NCI-H2029 (cell line): ENCODE results near the gene PSMD4.
"Not testable (repeated sequence)": the region's sequence is repeated elsewhere in the genome, so short reads cannot be mapped to it uniquely, and the experiment has no call there.

Source experiments
- DNase-seq: peaks from one replicate; lab custom pipeline; 2025; lab: John Stamatoyannopoulos, UW

Gene PSMD4

DNA sequence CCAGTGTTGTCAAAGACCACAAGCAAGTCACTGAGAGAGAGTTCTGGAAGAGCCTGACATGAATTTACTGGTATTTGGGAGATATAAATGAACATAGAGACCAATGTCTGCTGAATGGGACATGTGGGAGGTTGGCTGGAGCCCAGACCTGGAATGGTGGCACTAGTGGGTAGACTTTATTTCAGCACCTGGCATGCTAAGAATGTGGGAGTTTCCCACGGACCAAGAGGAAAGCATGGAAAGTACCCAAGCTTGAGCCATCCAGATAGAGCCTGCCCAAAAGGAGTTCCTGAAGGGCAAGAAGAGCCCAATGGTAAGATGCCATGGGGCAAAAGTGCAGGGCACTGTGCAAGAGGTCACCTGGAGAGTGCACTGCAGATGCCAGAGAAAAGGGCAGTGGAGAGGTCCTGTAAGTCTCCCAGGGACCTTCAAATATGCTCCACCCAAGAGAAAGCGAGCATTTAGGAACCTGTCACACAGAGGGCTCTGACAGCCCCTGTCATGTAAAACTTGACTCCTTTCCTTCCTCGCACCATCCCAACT lies 19.5 kb downstream of the PSMD4 start:
- no peak for DNase-seq

DNA sequence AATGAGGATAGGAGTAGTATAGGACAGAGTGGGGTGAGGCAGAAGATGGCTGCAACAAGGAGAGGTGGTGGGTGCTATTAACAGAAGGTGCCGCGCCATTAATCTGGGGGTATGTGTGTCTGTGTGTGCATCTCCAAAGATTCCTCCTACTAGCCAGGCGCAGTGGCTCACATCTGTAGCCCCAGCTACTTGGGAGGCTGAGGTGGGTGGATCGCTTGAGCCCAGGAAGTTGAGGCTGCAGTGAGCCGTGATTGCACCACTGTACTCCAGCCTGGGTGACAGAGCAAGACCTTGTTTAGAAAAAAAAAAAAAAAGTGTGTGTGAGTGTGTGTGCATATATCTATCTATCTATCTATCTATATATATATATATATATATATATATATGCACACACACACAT lies 20.8 kb downstream of the PSMD4 start:
- not testable (repeated sequence) for DNase-seq

DNA sequence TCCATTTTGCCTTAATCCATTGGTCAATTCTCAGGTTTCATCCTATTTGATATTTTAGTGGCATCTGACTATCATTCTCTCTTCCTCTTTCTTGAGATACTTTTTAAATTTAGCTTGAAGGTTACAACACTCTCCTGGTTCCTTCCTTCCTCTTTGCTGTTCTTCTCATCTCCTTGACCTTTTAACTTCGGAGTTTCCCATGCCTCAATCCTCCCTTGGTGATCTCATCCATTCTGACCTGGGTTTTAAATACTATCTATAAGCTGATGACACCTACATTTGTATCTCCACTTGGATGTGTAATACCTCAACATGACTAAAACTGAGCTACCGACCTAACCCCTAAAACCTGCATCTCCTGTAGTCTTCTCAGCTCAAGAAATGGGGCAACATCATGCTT lies 22.7 kb downstream of the PSMD4 start:
- no peak for DNase-seq

DNA sequence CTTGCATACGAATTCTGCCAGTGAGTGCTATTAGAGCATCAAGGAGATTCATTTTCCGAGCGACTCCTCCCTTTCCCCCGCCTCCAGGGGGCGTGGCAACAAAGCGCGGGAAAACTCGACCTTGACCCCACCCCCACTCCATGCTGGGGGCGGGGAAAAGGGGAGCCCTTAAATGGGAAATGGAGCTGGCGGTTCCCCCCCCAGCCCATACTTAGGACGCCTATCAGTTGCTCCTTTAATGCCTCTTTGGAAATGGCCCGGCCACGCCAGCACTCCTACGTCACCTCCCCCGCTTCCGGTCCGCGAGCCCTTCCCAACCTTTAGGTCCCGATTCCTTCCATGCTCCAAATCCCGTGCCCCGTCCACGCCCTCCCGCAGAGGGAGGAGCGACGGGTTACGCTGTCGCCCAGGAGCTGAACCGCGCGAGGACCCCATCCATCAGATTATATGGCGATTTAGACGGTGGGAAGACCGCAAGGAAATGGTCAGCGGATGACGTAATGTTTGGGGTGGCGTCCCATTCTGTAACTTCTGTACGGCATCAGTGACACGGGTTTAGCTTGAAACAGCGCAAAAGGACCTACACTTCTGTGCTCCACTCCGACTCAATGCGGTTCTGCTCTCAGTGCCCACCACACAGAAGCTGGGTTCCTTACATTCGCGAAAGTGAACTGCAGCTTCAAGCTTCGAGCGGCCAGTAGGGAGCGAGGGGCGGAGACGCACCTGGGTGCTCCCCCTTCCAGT lies 26.9 kb downstream of the PSMD4 start:
- DNase-seq = peak; percentile 95

DNA sequence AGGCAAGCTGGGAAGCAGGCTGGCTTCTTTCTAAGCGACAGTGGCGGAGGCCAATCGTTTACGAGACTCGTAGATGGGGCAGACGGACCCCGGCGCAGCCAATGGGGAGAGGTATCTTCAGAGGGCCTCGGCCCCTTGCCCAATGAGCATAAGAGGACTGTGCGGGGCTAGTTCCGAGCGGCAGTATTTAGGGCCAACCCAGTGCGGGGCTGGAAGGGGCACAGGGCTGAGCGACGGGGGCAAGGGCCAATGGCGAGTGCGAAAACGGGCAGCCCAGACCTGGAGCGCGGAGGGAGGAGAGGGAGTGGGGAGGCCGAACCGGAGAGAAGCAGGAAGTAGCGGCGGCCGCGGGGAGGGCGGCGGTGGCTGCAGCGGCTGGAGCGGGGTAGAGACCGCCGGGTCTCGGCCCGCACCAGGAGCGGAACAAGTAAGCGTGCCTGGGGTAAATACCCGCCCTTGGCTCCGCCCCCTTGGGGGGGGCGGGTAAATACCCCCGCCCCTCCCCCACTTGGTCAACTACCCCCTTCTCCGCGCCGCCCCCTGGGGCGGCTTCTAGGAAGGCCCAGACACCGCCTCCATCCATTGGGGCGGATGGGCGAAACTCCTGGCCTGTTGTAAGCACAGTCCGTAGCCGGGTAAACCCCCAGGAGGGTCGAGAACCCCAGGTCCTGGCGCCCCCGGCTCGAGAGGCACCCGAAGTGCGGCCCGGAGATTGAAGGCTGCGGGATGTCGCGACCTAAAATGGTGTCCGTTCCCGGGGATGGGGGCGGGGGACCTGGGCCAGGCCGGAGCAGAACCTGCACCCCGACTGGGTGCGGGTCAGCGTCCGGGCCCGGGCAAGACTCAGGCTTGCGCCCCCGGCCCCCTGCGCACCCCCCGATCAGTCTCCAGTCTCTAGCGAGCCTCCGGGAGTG lies 27.7 kb downstream of the PSMD4 start, which contains the start of gene ZNF687:
Gene ZNF687, plus strand, starts transcription at position 331 of the 914 bp plus-strand sequence. CDS start 3,993 bp downstream, outside the sequence.
- peak; percentile 100 for DNase-seq

DNA sequence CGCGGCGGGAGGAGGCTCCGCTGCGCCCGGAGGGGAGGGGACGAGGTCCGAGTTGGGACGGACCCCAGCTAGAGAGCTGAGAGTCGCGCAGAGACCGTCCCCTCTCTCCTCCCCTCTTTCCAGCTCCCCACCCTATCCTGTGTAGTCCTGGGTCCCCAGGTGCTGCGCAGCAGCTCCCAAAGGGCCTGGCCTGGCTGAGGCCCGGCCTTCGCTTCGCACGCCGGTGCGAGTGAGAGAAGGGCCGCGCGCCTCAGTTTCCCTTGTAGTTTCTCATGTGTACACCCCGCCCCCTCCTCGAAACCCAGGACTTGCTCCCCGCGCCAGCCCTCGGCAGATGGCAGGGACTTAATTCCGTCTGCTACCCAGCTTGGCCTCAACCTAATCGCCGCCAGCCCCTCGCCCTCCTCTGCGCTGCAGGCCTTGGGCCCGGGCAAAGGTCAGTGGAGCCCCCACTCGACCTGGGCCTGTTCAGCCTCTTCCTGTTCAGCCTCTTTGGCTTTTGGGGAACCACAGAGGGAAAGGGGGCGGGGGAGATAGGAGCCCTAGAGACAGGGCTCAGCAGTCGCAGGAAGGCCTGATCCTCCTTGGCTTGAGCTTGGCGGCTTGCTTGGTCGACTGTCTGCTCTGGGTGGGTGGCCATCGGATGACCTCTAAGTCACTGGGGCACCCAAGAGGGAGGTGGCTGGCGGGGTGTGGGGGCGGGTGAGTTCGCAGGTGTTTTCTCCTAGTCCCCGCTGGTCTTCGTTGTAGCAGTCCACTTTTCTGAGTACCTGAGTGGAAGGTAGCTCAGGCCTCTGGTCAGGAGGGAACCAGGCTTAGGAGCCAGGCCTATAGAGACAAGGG lies 28.6 kb downstream of the PSMD4 start:
- no peak for DNase-seq

DNA sequence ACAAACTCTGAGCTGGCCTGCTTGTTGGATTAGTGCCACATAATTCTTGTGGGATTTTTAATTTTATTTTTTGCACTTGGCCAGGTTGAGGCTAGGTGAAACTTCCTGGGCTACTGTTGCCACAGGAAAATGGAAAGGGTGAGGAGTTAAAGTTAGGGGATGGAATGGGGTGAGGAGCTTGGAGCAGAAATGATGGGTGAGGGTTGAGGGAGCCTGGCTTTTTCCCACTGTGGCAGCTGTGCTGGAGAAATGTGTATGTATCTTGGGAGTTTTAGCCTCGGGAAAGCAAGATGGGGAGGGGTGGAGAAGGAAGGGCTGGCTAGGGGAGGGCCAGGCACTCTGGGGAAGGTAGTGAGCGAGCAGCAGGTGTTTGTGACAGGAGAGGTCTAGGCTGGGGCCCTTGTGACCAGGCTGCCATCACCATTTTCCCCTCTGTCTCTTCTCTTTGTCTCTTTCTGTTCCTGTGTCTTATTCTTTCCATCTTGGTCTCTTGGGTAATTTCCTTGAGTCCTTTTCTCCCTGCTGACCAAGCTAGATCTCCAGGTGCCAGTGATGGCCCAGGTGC lies 29.6 kb downstream of the PSMD4 start:
- no peak for DNase-seq

DNA sequence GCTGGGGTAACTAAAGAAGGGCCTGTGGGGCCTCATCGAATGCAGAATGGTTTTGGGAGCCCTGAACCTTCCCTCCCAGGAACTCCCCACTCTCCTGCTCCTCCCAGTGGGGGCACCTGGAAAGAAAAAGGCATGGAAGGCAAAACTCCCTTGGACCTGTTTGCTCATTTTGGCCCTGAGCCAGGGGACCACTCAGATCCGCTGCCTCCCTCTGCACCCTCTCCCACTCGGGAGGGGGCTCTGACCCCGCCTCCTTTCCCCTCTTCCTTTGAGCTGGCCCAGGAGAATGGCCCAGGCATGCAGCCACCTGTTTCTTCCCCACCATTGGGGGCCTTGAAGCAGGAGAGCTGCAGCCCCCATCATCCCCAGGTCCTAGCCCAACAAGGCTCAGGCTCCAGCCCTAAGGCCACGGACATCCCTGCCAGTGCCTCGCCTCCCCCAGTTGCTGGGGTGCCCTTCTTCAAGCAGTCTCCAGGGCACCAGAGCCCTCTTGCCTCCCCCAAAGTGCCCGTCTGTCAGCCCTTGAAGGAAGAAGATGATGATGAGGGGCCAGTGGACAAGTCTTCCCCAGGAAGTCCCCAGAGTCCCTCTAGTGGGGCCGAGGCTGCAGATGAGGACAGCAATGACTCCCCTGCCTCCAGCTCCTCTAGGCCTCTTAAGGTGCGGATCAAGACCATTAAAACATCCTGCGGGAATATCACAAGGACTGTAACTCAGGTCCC lies 32.2 kb downstream of the PSMD4 start:
- no peak for DNase-seq

DNA sequence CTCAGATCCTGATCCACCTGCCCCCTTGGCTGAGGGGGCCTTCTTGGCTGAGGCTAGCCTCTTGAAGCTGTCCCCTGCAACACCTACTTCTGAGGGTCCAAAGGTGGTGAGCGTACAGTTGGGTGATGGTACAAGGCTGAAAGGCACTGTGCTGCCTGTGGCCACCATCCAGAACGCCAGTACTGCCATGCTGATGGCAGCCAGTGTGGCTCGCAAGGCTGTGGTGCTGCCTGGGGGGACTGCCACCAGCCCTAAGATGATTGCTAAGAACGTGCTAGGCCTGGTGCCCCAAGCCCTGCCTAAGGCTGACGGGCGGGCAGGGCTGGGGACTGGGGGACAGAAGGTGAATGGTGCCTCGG lies 32.8 kb downstream of the PSMD4 start:
- no peak for DNase-seq

DNA sequence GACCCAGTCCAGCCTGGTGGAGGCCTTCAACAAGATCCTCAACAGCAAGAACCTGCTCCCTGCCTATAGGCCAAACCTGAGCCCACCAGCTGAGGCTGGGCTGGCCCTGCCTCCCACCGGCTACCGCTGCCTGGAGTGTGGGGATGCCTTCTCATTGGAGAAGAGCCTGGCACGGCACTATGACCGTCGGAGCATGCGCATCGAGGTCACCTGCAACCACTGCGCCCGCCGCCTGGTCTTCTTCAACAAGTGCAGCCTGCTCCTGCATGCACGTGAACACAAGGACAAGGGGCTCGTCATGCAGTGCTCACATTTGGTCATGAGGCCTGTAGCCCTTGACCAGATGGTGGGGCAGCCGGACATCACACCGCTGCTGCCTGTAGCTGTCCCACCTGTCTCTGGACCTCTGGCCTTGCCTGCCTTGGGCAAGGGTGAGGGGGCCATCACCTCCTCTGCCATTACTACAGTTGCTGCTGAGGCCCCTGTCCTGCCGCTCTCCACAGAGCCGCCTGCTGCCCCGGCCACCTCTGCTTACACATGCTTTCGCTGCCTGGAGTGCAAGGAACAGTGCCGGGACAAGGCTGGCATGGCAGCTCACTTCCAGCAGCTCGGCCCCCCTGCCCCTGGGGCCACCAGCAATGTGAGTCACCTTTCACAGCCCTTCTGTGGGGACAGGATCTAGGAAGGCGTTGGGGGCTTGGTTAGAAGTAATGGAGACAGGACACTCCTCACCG lies 33.4 kb downstream of the PSMD4 start:
- no peak for DNase-seq

DNA sequence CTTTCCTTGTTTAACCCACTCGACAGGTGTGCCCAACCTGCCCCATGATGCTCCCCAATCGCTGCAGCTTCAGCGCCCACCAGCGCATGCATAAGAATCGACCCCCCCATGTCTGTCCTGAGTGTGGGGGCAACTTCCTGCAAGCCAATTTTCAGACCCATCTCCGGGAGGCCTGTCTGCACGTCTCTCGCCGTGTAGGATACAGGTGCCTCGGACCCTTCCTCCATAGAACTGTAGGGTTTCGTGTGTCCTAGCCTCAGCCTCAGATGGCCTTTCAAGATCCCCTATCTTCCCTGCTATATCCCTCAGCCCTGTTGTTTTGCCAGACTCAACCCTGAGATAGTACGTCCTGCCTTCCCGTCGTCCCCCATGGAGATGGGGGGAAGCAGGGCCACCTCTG lies 34.0 kb downstream of the PSMD4 start:
- no peak for DNase-seq

DNA sequence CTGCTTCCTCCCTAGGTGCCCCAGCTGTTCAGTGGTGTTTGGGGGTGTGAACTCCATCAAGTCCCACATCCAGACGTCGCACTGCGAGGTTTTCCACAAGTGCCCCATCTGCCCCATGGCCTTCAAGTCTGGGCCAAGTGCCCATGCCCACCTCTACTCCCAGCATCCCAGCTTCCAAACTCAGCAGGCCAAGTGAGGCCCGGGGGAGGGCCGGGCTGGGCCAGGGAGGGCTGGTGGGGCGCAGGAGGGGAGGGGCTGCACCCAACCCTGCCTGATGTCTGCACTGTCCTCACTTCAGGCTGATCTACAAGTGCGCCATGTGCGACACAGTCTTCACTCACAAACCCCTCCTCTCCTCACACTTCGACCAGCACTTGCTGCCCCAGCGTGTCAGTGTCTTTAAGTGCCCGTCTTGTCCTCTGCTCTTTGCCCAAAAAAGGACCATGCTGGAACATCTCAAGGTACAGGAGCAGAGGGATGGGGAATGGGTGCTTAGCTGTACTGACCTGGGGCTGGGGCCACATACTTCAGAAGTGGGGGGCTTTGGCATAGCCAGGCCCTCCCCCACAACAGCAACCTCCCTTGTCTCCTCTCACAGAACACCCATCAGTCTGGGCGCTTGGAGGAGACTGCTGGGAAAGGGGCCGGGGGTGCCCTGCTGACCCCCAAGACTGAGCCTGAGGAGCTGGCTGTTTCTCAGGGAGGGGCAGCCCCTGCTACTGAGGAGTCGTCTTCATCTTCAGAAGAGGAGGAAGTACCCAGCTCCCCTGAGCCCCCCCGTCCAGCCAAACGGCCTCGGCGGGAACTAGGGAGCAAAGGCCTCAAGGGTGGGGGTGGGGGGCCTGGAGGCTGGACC lies 34.8 kb downstream of the PSMD4 start:
- DNase-seq = no peak

DNA sequence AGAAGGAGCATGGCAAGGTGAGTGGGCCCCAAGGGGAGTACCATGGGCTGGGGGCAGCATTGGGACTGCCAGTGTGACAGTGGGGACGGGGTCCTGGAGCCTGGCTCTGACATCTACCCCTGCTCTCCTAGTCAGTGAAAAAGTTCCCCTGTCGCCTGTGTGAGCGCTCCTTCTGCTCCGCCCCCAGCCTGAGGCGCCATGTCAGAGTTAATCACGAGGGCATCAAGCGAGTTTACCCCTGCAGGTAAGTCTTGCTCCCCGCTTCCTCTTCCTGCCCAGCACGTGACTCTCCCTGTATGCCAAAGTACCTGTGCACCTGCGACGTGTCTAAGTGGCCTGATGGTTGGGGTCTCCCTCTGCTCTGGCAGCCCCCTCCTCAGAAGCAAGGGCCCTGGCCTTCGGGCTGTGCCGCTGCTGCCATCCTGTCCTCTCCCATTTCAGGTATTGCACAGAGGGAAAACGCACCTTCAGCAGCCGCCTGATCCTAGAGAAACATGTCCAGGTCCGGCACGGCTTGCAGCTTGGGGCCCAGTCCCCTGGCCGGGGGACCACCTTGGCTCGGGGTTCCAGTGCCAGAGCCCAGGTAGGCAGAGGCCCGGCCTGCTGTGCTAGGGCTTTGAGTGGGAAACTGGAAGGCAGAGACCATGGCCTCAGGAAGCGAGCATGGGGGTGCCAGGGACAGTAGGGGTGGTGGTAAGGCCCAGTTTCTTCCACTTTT lies 35.6 kb downstream of the PSMD4 start:
- DNase-seq = no peak

DNA sequence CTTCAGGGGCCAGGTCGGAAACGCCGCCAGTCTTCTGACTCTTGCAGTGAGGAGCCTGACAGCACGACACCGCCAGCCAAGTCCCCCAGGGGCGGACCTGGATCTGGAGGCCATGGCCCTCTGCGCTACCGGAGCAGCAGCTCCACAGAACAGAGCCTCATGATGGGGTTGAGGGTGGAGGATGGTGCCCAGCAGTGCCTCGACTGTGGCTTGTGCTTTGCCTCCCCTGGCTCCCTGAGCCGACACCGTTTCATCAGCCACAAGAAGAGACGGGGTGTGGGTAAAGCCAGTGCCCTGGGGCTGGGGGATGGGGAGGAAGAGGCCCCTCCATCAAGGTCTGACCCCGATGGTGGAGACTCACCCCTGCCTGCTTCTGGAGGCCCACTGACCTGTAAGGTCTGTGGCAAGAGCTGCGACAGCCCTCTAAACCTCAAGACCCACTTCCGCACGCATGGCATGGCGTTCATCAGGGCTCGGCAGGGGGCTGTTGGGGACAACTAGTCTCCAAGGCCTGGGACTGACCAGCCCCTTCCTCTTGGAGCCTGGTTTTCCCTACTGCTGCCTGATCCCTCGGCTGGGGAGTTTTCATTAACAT lies 36.3 kb downstream of the PSMD4 start:
- DNase-seq = no peak

DNA sequence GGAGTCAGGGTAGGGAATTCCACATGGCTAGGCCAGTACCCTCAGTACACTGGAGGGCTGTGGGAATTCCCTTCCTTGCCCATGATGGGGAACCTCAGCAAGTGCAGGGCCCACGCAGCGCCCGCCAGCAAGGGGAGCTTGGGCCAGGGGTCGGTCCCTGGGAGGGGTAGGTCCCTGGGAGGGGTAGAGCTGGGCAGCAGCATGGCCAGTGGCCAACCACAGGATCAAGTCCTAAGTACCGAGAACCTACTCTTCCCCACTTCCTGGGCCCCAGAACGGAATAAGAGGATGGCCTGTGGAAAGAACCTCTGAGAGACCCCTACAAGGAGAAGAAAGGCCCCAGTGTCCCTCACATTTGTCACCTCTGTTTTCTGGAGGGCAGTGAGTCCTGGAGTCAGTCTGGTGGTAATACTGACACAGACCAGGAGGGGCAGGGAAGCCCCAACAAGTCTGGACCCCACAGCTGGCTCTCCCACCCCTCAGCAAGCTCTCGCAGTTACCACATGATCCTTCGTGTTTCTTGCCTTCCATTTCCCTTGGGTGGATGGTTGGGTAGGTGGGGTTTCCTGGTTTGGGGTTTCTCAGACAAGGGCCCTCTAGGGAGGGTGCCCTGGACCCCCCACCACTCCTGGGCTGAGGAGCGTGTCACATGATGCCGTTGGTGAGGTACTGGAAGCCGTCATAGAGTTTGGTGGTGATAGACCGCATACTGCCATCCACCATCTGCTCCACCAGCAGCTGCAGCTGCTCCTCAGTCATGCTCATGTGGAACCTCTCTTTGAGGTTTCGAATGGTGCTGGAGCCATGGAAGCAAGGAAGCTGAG lies 37.9 kb downstream of the PSMD4 start:
- no peak for DNase-seq

DNA sequence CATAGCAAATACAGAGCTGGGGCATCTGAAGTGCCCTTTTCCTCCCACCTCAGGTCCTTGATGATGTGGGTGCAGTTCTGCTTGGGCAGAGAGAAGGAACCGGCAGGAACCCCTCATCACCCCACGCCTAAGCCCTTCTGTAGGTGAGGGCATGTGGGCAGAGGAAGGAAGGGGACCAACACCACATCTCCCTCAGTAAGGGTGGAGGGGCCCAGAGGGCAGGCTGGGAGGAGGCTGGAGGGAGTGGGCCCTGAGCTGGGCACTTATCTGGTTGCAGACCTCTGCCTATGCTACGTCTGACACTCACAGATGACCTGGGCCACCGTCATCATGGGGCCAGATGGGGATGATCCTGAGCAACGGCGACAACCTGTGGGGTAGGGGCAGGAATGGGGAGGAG lies 38.6 kb downstream of the PSMD4 start:
- DNase-seq = no peak

DNA sequence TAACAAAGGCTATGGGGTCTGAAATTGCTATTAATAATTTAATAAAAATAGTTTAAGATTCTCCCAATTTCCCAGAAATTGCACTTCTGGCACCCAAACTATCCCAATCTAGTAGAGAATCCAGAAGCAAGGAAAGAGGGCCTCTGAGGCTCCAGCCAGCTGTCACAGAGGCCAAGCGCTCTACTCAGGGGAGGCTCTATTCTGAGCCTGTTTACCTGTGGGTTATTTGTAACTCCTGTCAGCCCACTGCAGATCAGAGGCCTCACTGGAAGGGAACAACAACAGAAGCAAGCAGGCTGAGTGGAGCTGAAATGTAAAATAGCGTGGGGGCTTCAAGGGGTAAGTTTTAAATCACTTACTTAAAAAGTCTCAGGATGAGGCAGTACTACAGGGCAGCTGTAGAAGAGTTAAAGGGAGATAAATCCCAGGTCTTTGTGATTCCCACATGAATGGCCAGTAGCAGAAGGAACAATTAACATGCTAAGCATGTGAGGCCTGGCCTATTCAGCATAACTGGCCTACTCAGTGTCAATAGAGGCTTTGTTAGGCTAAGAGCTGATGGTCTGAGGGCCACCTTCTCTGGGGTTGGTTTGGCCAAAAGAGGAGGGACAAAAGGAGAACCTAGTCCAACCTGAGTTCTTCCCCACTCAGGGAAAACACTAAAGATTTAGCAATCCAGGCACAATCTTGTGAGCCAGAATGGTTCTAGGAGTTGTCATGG lies 40.4 kb downstream of the PSMD4 start:
- DNase-seq = no peak
